Retinal pigment epithelial cell (primary cell): ENCODE data around the gene C4BPA.

ENCODE experiments used
- DNase-seq: peaks from one replicate; pipeline ENCODE4 v3.0.0-alpha.2; 2010; ENCODE audit warnings: low read depth
- H3K4me3 ChIP-seq: 2 replicates; pipeline ENCODE4 v1.5.1; 2011; ENCODE audit warnings: mild to moderate bottlenecking, low read length, control low read depth, moderate library complexity
- CTCF ChIP-seq: conservative IDR thresholded peaks from 2 replicates; pipeline ENCODE4 v1.5.1; 2011; ENCODE audit warnings: low read depth, low read length, control low read depth, inconsistent platforms

The C4BPA gene

GRCh38 chr1:207081806-207082205, 22.2 kb upstream of the C4BPA start:
- no peak overlapping the region for H3K4me3 ChIP-seq
- no peak for TF ChIP-seq CTCF
- no peak for DNase-seq

GRCh38 chr1:207084232-207084631, 19.8 kb upstream of the C4BPA start:
- DNase-seq: no peak
- H3K4me3 ChIP-seq: no peak overlapping the region
- TF ChIP-seq CTCF: no peak

GRCh38 chr1:207084701-207085180, 19.3 kb upstream of the C4BPA start:
- no peak overlapping the region for H3K4me3 ChIP-seq
- peak; percentile 50 for DNase-seq
- peak; percentile 73 for TF ChIP-seq CTCF

GRCh38 chr1:207085887-207086286, 18.1 kb upstream of the C4BPA start:
- no peak for DNase-seq
- no peak for TF ChIP-seq CTCF
- H3K4me3 ChIP-seq: no peak overlapping the region

GRCh38 chr1:207088161-207088560, 15.9 kb upstream of the C4BPA start:
- DNase-seq: no peak
- no peak overlapping the region for H3K4me3 ChIP-seq

GRCh38 chr1:207088701-207089626, 15.1 kb upstream of the C4BPA start, which contains the start of gene C4BPB:
C4BPB (plus strand) TSS chr1:207088860; CDS start chr1:207089532, 672 bp downstream.
- no peak for DNase-seq
- no peak for TF ChIP-seq CTCF
- no peak within 1 kb of the TSS for H3K4me3 ChIP-seq

More at GRCh38 chr1:207088161-207088560, 15.9 kb upstream of the C4BPA start:
- TF ChIP-seq CTCF: no peak
